Mesothelial cell of epicardium (in vitro differentiated cells): ENCODE data around the gene PLK4. TPM values are rescaled to one million over a fixed set of nuclear protein-coding genes. Genes with fewer than 3 reads are reported as not detected.
"Not testable (repeated sequence)": the region's sequence is repeated elsewhere in the genome, so short reads cannot be mapped to it uniquely, and the experiment has no call there.

Experiments
- DNase-seq, 2 experiments: peaks; one replicate each; pipeline ENCODE4 v3.0.0; 2021; ENCODE audit warnings: low spot score in 2 of 2; ENCODE audit not compliant: unreplicated experiment in 2 of 2
- H3K27ac Mint-ChIP-seq: 2 replicates; pipeline ENCODE4 v1.8.0; 2021; ENCODE audit warnings: mixed read lengths
- H3K27me3 Mint-ChIP-seq: 2 replicates; pipeline ENCODE4 v1.8.0; 2021; ENCODE audit warnings: low read depth, mixed read lengths
- H3K36me3 Mint-ChIP-seq: 2 replicates; pipeline ENCODE4 v1.8.0; 2021; ENCODE audit warnings: mixed read lengths
- H3K4me1 Mint-ChIP-seq: 2 replicates; pipeline ENCODE4 v1.8.0; 2021; ENCODE audit warnings: mixed read lengths
- H3K4me3 Mint-ChIP-seq: 2 replicates; pipeline ENCODE4 v1.8.0; 2021; ENCODE audit warnings: mild to moderate bottlenecking, moderate library complexity, mixed read lengths
- H3K9me3 Mint-ChIP-seq: 2 replicates; pipeline ENCODE4 v1.8.0; 2021; ENCODE audit warnings: mixed read lengths
- total RNA-seq: library from RNA; stranded (reverse); gene quantifications from 3 replicates; pipeline ENCODE4 v1.2.1, GENCODE V29; 2021
- TF ChIP-seq, protein P1 (sequence below): fragments of 200-600 bp; sonication (generic); IDR thresholded peaks from one replicate; pipeline ENCODE4 v1.5.0; 2021; ENCODE audit warnings: antibody characterized with exemption; ENCODE audit not compliant: unreplicated experiment

The PLK4 gene
- total RNA-seq, 1 donor from 2014 or later = 14.1 TPM

DNA sequence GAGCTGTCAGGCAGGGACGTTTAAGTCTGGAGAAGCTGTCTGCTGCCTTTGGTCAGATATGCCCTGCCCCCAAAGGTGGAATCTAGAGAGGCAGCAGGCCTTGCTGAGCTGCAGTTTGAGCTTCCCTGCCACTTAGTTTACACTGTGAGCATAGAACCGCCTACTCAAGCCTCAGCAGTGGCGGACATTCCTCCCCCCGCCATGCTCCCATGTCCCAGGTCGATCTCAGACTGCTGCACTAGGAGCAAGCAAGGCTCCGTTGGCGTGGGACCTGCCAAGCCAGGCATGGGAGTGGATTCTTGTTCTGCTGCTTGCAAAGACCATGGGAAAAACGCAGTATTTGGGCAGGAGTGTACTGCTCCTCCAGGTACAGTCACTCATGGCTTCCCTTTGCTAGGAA is 24.3 kb downstream of the PLK4 start:
- no peak overlapping the region for H3K4me3 Mint-ChIP-seq
- peaks cover 18% of the 10 kb centered on the region for H3K36me3 Mint-ChIP-seq
- TF ChIP-seq, protein P1, sequence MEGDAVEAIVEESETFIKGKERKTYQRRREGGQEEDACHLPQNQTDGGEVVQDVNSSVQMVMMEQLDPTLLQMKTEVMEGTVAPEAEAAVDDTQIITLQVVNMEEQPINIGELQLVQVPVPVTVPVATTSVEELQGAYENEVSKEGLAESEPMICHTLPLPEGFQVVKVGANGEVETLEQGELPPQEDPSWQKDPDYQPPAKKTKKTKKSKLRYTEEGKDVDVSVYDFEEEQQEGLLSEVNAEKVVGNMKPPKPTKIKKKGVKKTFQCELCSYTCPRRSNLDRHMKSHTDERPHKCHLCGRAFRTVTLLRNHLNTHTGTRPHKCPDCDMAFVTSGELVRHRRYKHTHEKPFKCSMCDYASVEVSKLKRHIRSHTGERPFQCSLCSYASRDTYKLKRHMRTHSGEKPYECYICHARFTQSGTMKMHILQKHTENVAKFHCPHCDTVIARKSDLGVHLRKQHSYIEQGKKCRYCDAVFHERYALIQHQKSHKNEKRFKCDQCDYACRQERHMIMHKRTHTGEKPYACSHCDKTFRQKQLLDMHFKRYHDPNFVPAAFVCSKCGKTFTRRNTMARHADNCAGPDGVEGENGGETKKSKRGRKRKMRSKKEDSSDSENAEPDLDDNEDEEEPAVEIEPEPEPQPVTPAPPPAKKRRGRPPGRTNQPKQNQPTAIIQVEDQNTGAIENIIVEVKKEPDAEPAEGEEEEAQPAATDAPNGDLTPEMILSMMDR = no peak
- no peaks in the 10 kb centered on the region for H3K4me1 Mint-ChIP-seq
- DNase-seq = no peak
- H3K27ac Mint-ChIP-seq = no peak overlapping the region
- H3K27me3 Mint-ChIP-seq = no peaks in the 10 kb centered on the region
- peaks cover 40% of the 10 kb centered on the region for H3K9me3 Mint-ChIP-seq

DNA sequence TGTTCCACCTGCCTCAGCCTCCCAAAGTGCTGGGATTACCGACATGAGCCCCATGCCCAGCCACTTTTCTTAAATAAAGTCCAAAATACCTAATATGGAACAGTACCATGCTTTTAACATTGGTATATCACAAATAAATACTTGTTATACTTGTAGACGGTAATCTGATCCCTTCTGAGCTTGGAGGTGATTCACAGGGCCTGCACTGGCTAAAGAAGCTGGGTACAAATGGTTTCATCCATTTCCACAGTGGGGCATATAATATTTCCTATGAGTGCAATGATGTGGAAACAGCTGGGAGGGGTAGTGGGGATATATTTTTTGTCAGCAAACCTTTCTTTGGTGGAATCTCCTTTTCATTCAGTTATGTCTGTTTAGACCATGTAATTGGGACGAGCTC is 35.8 kb downstream of the PLK4 start:
- DNase-seq = no peak
- H3K4me1 Mint-ChIP-seq = no peaks in the 10 kb centered on the region
- no peaks in the 10 kb centered on the region for H3K27me3 Mint-ChIP-seq
- H3K27ac Mint-ChIP-seq = no peak overlapping the region
- TF ChIP-seq, protein P1 = no peak
- no peak overlapping the region for H3K4me3 Mint-ChIP-seq
- H3K9me3 Mint-ChIP-seq = peaks cover 6% of the 10 kb centered on the region
- peaks cover 19% of the 10 kb centered on the region for H3K36me3 Mint-ChIP-seq

GRCh38 chr4:127917151-127917550 is 36.5 kb downstream of the PLK4 start:
- TF ChIP-seq, protein P1 = no peak
- DNase-seq = no peak
- peaks cover 19% of the 10 kb centered on the region for H3K36me3 Mint-ChIP-seq
- peaks cover under 1% of the 10 kb centered on the region for H3K9me3 Mint-ChIP-seq
- H3K27ac Mint-ChIP-seq = no peak overlapping the region
- H3K4me1 Mint-ChIP-seq = no peaks in the 10 kb centered on the region
- H3K27me3 Mint-ChIP-seq = no peaks in the 10 kb centered on the region
- H3K4me3 Mint-ChIP-seq = no peak overlapping the region

- Mint-ChIP-seq H3K9me3 (peaks cover 11% of the 10 kb centered on the region), H3K36me3 (peaks cover 40% of the 10 kb centered on the region), H3K4me1 (no peaks in the 10 kb centered on the region), H3K27me3 (no peaks in the 10 kb centered on the region), H3K4me3 (no peak overlapping the region), H3K27ac (no peak overlapping the region)
- no peak for DNase-seq
- TF ChIP-seq, protein P1 = no peak
Measured at GRCh38 chr4:127920521-127920920, 39.8 kb downstream of the PLK4 start.

DNA sequence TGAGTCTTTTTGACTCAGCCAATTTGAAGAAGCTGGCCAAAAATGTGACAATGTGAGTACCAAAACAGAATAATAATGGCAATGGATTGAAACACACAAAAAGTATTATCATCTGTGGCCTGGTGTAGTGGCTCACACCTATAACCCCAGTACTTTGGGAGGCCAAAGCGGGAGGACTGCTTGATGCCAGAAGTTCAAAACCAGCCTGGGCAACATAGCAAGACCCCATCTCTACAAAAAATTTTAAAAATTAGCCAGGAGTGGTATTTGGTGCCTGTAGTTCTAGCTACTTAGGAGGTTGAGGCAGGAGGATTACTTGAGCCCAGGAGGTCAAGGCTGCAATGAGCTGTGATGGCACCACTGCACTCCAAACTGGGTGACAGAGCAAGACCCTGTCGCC is 41.5 kb downstream of the PLK4 start:
- Mint-ChIP-seq H3K4me1 (no peaks in the 10 kb centered on the region), H3K4me3 (no peak overlapping the region), H3K9me3 (peaks cover 14% of the 10 kb centered on the region), H3K36me3 (peaks cover 42% of the 10 kb centered on the region), H3K27ac (no peak overlapping the region), H3K27me3 (no peaks in the 10 kb centered on the region)
- TF ChIP-seq, protein P1 = no peak
- DNase-seq = no peak

- H3K27ac Mint-ChIP-seq, DNase-seq, H3K27me3 Mint-ChIP-seq, H3K4me1 Mint-ChIP-seq, H3K4me3 Mint-ChIP-seq: not testable (repeated sequence)
- H3K36me3 Mint-ChIP-seq = peaks cover 38% of the 10 kb centered on the region
- peaks cover 14% of the 10 kb centered on the region for H3K9me3 Mint-ChIP-seq
Measured at GRCh38 chr4:127925720-127926119, 45.0 kb downstream of the PLK4 start.
